Right cardiac atrium (tissue), 5 donors: Measurements from ENCODE around the gene RNGTT. TPM values are rescaled to one million over a fixed set of nuclear protein-coding genes. Genes with fewer than 3 reads are reported as not detected.

Experiments used
- ATAC-seq, 2 donors: fragments of 200-7000 bp; cut with Tn5 transposase; one replicate each; pipeline versions ENCODE4 v1.8.0 to v1.9.1; 2020; ENCODE audit warnings: moderate library complexity in 2 of 2, mild to moderate bottlenecking in 1 of 2
- DNase-seq, 3 donors: peaks; one replicate each; pipeline ENCODE4 v3.0.0-alpha.2; 2020
- H3K27ac ChIP-seq: one replicate; pipeline ENCODE4 v1.5.1; 2013; ENCODE audit warnings: mild to moderate bottlenecking, low read length, control low read depth, moderate library complexity
- H3K27me3 ChIP-seq: one replicate; pipeline ENCODE4 v1.6.1; 2013; ENCODE audit not compliant: control insufficient read depth, insufficient read depth
- H3K4me1 ChIP-seq: one replicate; pipeline ENCODE4 v1.6.1; 2013; ENCODE audit warnings: low read length; ENCODE audit not compliant: control insufficient read depth, insufficient read depth
- H3K4me3 ChIP-seq: one replicate; pipeline ENCODE4 v1.5.1; 2013; ENCODE audit warnings: low read length, control low read depth
- H3K9me3 ChIP-seq: one replicate; pipeline ENCODE4 v1.6.1; 2013; ENCODE audit warnings: low read length; ENCODE audit not compliant: control insufficient read depth
- WGBS: extraction: QIAGEN DNeasy Blood & Tissue Kit; methylation state at CpG from one replicate; pipeline ENCODE4 v1.1.7; 2013; 5-methylcytosine and 5-hydroxymethylcytosine counted together
- intact Hi-C, 4 donors: fragments of 100-400 bp; cut with DNase I; formaldehyde crosslinking; loops; one replicate each; pipeline versions ENCODE4 v1.11.0 to v1.14.0; 2022 to 2023
- polyA plus RNA-seq: library from polyadenylated mRNA; stranded (reverse); fragments of 200-250 nt; gene quantifications from one replicate; pipeline ENCODE4 v1.2.3, GENCODE V29; 2013
- total RNA-seq, 4 donors: library from RNA; stranded (reverse); fragmentation: NEBNext Ultra II Directional; extraction: Animal tissue kit (Norgen Biotek cat#: 25700); gene quantifications; one replicate each; pipeline ENCODE4 v1.2.1, GENCODE V29; 2021
- donor health status: healthy with polysubstance abuse.
- donor health status: DM: no; HTN: yes; CAD: no.
- donor health status: DM: no; HTN: no; CAD: no.
- donor health status: DM: no; HTN: yes; CAD: no; lungs with severe emphysema.
- donor health status: DM: yes; HTN: yes; CAD: no.

Gene RNGTT
- total and polyA plus RNA-seq, 5 donors = 3.9 to 9.5 (median 8.3) TPM

DNA sequence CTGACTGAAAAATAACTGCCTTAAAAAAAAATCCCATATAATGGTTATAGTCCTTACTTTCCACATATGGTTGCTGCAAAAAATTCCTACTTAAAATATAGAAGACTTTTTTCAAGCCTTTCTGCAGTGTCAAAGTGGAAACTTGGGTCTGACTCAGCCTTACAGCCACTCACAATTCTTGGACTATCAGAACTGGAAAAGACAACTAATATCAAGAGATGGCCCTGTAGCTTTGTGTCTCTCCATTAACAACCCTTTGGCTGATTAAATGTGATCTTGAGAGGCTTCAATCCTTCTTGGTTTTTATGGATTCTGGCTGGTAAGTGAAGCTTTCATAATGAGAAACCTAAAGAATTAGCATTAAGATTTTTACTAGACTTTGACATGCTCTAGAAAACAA, 307.8 kb downstream of the RNGTT start:
- no peak overlapping the region for H3K27ac ChIP-seq
- intact Hi-C loops = no loop called here
- H3K27me3 ChIP-seq = no peaks in the 10 kb centered on the region
- H3K4me1 ChIP-seq = no peaks in the 10 kb centered on the region
- no peak for ATAC-seq
- H3K4me3 ChIP-seq = no peak overlapping the region
- no peak for DNase-seq
- no peaks in the 10 kb centered on the region for H3K9me3 ChIP-seq

DNA sequence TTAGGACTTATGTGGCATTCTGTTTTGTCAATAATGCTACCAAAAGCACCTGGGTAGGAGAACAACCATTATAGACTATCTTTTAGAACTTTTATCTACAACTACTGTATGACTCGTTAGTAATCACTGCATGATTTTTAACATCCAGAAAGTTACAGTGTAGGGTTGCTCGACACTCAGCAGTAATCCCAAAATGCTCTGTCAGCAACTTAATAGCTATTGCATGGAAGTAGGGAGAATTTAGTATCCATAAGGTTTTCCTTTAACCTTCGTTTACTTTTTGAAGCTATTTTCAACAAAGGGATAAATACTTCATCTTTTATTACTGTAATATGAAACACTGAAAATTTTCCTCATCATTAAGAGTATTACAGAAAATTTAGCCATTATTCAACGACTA, 309.5 kb downstream of the RNGTT start:
- WGBS = 84% methylated on average over 4 of the region's 4 CpGs
- Histone ChIP-seq H3K4me3 (no peak overlapping the region), H3K27ac (no peak overlapping the region), H3K27me3 (no peaks in the 10 kb centered on the region), H3K9me3 (no peaks in the 10 kb centered on the region), H3K4me1 (no peaks in the 10 kb centered on the region)
- intact Hi-C loops = no loop called here
- DNase-seq (no peak), ATAC-seq (no peak)

DNA sequence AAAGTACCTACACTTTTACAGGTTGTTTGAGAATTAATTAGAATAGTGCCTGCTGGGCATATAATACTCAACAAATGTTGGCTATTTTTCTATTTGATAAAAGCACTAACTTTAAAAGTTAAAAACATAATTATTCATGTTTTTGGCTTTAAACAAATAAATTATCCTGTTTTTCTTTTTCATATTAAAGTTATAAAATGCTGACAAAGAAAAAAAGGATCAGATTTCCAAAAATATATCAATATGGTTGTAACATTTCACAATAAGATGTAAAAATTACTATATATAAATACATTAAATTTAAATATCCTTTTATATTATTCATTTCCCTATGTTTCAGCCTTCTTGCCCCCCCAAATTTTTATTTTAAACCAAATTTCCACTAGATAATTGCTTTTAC, 312.0 kb downstream of the RNGTT start:
- no peak for DNase-seq
- H3K27me3 ChIP-seq = no peaks in the 10 kb centered on the region
- H3K27ac ChIP-seq = no peak overlapping the region
- H3K4me3 ChIP-seq = no peak overlapping the region
- no peak for ATAC-seq
- H3K4me1 ChIP-seq = no peaks in the 10 kb centered on the region
- no peaks in the 10 kb centered on the region for H3K9me3 ChIP-seq
- intact Hi-C loops = no loop called here

DNA sequence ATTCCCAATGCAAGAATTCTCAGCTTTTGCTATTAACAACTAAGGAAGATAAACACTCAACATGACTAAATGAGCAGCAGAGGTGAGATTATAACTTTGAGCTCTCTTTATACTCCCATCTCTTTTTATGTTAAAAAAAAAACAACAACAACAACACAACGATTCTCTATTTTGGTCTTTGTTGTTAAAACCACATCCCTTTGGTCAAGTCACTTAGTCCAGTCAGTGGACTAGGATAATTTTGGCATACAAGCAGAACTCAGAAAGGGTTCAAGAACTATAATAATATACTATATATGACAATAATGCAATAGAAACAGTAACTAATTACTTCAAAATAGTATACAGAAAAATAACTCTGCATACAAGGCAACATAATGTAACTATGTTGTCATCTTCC, 312.4 kb downstream of the RNGTT start:
- no peak overlapping the region for H3K27ac ChIP-seq
- H3K27me3 ChIP-seq = no peaks in the 10 kb centered on the region
- no peaks in the 10 kb centered on the region for H3K9me3 ChIP-seq
- intact Hi-C loops = no loop called here
- DNase-seq (no peak), ATAC-seq (no peak)
- 73% methylated on average over 1 of the region's 1 CpG for WGBS
- H3K4me1 ChIP-seq = no peaks in the 10 kb centered on the region
- no peak overlapping the region for H3K4me3 ChIP-seq

DNA sequence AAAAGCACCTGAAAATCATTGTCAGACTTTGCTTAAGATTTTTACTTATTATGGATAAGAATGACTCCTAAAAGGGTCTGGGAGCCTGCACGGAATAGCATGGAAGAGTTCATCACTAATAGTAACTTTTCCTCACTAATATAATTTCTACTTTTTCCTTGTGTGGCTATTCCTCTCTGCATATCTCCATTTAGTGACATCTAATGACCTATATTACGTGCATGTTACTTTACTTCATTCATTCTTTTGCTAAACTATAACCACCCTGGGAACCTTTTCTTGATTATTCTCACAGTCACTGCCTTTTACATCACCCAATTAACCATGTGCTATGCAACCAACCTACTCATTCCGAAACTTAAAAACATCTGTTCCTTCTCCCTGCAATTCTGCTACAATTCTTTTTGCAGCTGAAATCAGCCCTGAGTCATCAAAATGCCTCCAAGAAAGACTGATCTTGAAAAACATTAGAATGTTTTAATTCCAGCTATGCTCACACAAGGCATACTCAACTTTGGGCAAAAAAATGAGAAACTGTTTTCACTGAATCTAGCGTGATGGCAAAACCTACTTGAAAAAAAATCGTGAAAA, 313.3 kb downstream of the RNGTT start:
- ATAC-seq (no peak), DNase-seq (no peak)
- Histone ChIP-seq H3K9me3 (no peaks in the 10 kb centered on the region), H3K4me3 (no peak overlapping the region), H3K27me3 (no peaks in the 10 kb centered on the region), H3K27ac (no peak overlapping the region), H3K4me1 (no peaks in the 10 kb centered on the region)
- intact Hi-C loops = no loop called here
- WGBS = 79% methylated on average over 5 of the region's 5 CpGs

DNA sequence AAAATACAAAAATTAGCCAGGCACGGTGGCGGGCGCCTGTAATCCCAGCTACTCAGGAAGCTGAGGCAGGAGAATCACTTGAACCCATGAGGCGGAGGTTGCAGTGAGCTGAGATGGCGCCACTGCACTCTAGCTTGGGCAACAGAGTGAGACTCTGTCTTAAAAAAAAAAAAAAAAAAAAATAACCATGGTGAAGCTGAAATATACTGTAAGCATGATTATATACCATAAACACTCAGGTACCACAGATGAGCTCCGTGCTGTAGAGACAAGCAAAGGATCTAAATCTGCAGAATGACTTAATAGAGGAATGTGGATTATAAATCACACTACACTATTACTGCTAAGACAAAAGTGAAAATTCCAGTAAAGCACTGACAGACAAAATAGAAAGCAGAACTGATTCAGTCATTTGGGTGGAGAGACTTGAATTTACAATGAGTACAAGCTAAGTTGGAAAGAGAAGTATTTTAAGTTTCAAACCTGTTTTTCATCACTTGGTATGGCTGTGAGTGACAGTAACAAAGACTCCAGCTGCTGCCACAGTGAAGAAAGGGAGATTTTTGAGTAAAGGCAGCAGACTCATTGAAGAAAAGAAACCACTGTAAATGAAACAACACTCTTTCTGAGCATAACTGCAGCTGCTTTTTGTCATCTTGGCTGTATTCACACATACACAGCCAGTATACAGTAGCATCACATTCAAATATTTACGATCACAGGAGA, 322.1 kb downstream of the RNGTT start:
- 87% methylated on average over 7 of the region's 7 CpGs for WGBS
- ATAC-seq (no peak), DNase-seq (no peak)
- intact Hi-C loops = no loop called here
- no peak overlapping the region for H3K27ac ChIP-seq
- no peaks in the 10 kb centered on the region for H3K4me1 ChIP-seq
- H3K9me3 ChIP-seq = no peaks in the 10 kb centered on the region
- H3K27me3 ChIP-seq = no peaks in the 10 kb centered on the region
- no peak overlapping the region for H3K4me3 ChIP-seq

DNA sequence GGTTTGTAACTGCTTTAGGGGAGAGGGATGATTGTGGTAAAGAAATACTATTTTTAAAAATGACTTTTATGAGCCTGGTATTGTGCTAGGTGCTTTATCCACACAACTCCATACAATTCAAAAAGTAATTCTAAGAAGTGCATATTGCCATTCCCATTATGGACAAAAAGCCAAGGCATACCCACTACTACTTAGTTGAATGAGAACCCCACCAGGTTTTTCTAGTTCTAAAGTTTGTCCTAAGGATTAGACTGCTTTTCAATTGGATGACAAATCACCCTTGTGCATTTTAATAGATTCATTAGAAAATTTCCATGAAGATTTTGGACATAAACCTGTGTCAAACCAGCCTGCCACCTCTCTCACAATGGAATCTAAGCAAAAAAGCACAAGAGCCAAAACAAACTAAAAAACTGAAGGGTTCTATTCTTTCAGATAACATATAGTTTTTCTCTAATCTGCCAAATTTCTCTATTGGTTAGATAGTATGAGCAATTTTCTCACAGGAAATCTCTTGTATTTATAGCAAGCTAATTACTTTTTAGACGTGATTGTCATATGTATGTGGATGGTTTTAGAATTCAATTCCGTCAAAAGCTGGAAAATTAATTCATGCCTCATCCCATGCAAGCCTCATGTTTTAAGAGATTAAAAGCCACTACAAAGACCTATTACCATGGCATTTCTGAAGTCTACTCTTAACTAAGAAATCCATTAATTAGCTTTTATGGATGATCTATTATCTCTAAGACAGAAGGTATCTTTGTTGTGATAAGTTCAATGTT, 325.5 kb downstream of the RNGTT start:
- no peak for DNase-seq
- 63% methylated on average over 2 of the region's 2 CpGs for WGBS
- Histone ChIP-seq H3K4me1 (no peaks in the 10 kb centered on the region), H3K27ac (no peak overlapping the region), H3K27me3 (no peaks in the 10 kb centered on the region), H3K4me3 (no peak overlapping the region), H3K9me3 (no peaks in the 10 kb centered on the region)
- intact Hi-C loops = no loop called here
- ATAC-seq = no peak

DNA sequence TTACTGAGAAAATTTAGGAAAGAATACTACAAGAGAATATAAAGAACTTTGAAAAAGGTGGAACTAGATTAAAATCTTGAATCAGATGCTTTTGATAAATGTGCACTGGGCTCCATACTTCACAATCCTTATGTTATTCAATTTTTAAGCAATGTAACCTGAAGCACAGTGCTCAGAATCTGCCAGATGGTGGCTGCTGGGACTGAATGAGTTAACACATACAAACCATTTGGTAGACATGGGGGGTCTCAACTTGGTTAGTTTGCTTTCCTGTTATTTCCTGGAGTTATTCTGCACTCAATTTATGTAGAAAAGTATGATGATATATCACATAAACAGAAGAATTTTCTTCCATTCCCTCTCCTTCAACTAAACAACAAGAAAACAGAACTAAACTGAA, 326.5 kb downstream of the RNGTT start:
- Histone ChIP-seq H3K4me1 (no peaks in the 10 kb centered on the region), H3K27me3 (no peaks in the 10 kb centered on the region), H3K27ac (no peak overlapping the region), H3K4me3 (no peak overlapping the region), H3K9me3 (no peaks in the 10 kb centered on the region)
- ATAC-seq (no peak), DNase-seq (no peak)
- intact Hi-C loops = no loop called here

DNA sequence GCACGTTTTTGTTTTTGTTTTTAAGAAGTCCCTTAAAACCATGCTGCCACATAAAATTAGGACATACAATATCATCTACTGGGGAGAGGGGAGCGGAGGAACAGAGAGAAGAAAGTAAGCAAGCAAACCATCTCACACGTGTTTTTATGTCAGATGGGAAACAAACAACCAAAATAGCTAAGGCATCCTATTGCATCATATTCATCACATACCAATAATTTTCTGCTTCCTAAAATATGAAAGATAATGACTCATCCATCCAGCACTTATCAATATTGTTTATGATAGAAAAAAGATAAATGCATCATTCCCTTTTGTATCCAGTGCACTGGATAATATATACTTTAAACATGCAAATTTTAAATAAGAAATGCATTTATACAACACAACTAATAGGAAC, 329.6 kb downstream of the RNGTT start:
- no peak overlapping the region for H3K4me3 ChIP-seq
- no peak overlapping the region for H3K27ac ChIP-seq
- no peak for DNase-seq
- H3K27me3 ChIP-seq = no peaks in the 10 kb centered on the region
- H3K9me3 ChIP-seq = no peaks in the 10 kb centered on the region
- no peaks in the 10 kb centered on the region for H3K4me1 ChIP-seq
- 90% methylated on average over 3 of the region's 3 CpGs for WGBS
- intact Hi-C loops = no loop called here
- ATAC-seq = no peak

DNA sequence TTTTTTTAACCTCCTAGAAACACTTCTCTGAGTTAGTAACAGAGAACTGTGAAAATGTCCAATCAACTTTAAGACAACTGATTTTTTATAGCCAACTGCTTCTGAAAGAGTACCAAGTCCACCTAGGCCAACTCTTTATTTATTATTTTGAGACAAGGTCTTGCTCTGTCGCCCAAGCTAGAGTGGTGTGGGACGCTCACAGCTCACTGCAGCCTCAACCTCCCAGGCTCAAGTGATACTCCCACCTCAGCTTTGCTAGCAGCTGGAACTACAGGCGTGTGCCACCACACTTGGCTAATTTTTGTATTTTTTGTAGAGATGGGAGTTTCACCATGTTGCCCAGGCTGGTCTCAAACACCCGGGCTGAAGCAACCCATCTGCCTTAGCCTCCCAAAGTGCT, 331.6 kb downstream of the RNGTT start:
- Histone ChIP-seq H3K4me1 (no peaks in the 10 kb centered on the region), H3K9me3 (no peaks in the 10 kb centered on the region), H3K4me3 (no peak overlapping the region), H3K27me3 (no peaks in the 10 kb centered on the region), H3K27ac (no peak overlapping the region)
- 96% methylated on average over 4 of the region's 4 CpGs for WGBS
- ATAC-seq (no peak), DNase-seq (no peak)
- intact Hi-C loops = no loop called here

DNA sequence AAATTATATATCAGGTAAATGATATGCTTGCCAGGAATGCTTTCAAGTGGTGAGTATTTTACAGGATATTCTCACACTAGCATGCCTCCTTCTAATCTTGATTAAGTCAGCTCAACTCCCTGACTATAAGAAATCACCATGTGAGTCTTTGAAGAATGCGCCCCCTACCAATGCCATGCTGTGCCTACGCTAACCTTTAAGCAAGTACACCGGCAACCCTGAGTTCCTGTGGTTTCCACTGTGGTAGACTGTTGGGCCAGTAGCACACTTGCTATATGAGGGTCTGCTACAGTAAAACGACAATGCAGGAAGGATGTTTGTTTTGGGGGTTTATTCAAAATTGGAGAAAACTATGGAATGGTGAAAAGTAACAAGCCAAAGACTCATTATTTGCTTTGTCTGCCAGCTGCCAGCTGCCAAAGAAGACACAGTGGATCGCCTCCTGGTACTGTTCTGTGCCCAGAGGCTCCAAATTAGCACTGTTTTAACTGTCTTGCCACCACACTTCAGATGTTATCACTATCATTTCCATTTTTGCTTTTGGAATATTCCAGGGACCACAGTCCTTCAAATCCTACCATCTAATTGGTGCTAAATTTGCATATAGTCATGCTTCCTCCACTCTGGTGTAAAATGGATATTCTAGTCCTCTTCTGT, 333.5 kb downstream of the RNGTT start:
- no peak overlapping the region for H3K27ac ChIP-seq
- H3K27me3 ChIP-seq = no peaks in the 10 kb centered on the region
- H3K9me3 ChIP-seq = no peaks in the 10 kb centered on the region
- 78% methylated on average over 5 of the region's 5 CpGs for WGBS
- H3K4me3 ChIP-seq = no peak overlapping the region
- H3K4me1 ChIP-seq = no peaks in the 10 kb centered on the region
- no peak for ATAC-seq
- intact Hi-C loops = no loop called here
- no peak for DNase-seq
